Muscle of leg (tissue), 11 donors: Measurements from ENCODE around the gene HOXA7. TPM values are rescaled to one million over a fixed set of nuclear protein-coding genes. Genes with fewer than 3 reads are reported as not detected.

ENCODE experiments used
- DNase-seq: peaks from one replicate; pipeline ENCODE4 v3.0.0; 2013
- H3K27ac ChIP-seq: one replicate; pipeline ENCODE4 v1.5.1; 2013; ENCODE audit warnings: mild to moderate bottlenecking, low read length, control low read depth
- H3K27me3 ChIP-seq: one replicate; pipeline ENCODE4 v1.6.1; 2013; ENCODE audit warnings: low read length; ENCODE audit not compliant: control insufficient read depth, insufficient read depth
- H3K36me3 ChIP-seq: one replicate; pipeline ENCODE4 v1.6.1; 2013; ENCODE audit warnings: low read length; ENCODE audit not compliant: control insufficient read depth, insufficient read depth
- H3K4me1 ChIP-seq: one replicate; pipeline ENCODE4 v1.6.1; 2013; ENCODE audit warnings: low read length; ENCODE audit not compliant: control insufficient read depth, insufficient read depth
- H3K4me3 ChIP-seq: one replicate; pipeline ENCODE4 v1.5.1; 2013; ENCODE audit warnings: low read length, control low read depth
- H3K9me3 ChIP-seq: replicated peaks from 2 replicates; pipeline ENCODE4 v1.6.1; 2013; ENCODE audit warnings: low read depth, low read length; ENCODE audit not compliant: control insufficient read depth
- WGBS: methylation state at CpG from one replicate; pipeline ENCODE4 v1.1.5; 2013; ENCODE audit warnings: missing lambda C conversion rate; ENCODE audit not compliant: insufficient coverage; 5-methylcytosine and 5-hydroxymethylcytosine counted together
- polyA plus RNA-seq, 8 donors: library from polyadenylated mRNA; unstranded; fragments of 120-200 nt; gene quantifications; one replicate each; pipeline versions ENCODE4 v1.2.1 to v1.2.3, GENCODE V29; 2013; ENCODE audit warnings: inconsistent platforms in 1 of 8, low replicate concordance in 1 of 8; ENCODE audit not compliant: insufficient read length in 8 of 8, insufficient read depth in 1 of 8
- total RNA-seq: library from RNA; stranded (reverse); fragments of 120-200 nt; gene quantifications from one replicate; pipeline ENCODE4 v1.2.4, GENCODE V29; 2013

Gene HOXA7
- total and polyA plus RNA-seq, 9 donors = 3.9 to 16.3 (median 11.5) TPM

- DNase-seq = peak; percentile 52
- peak overlapping the region; percentile 98 for H3K27ac ChIP-seq
- H3K4me3 ChIP-seq = peak overlapping the region; percentile 72
- H3K27me3 ChIP-seq = peaks cover 57% of the 10 kb centered on the region
- H3K9me3 ChIP-seq = no peaks in the 10 kb centered on the region
- peaks cover 10% of the 10 kb centered on the region for H3K36me3 ChIP-seq
- H3K4me1 ChIP-seq = peaks cover 64% of the 10 kb centered on the region
- WGBS = 12% methylated on average over 16 of the region's 24 CpGs
Observed at GRCh38 chr7:27163288-27164044, 7.0 kb upstream of the HOXA7 start.

DNA sequence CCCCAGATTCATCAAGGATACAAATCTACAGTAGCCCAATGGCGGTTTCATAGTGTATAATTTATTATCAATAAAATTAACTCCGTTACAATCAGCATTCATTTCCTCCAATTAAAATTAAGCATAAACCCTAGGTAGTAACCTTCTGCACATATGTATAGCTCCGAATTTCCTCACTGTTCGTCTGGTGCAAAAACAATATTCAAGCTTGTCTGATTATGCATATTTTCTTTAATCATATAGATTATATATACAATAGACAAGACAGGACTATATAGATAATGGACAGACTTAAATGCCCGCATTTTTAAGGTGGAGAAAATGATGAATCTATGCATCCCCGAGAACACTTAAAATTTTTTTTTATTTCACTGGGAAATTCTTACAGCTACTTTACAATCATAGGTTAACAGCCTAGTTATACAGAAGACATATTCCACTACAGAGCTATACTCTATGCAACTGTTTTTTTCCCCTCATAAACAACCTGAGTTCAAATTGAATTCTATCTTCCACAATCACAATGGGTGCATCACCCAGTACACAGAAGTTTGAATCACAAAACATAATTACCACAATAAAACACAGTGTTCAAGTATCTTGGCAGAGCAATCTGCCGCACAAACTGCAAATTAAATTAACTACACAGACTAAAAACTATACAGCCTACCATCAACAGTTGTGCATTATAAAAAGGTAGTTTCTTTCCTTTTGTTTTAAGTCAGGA is 6.2 kb upstream of the HOXA7 start:
- Histone ChIP-seq H3K36me3 (peaks cover 10% of the 10 kb centered on the region), H3K4me3 (peak overlapping the region; percentile 72), H3K9me3 (no peaks in the 10 kb centered on the region), H3K27me3 (peaks cover 56% of the 10 kb centered on the region), H3K4me1 (peaks cover 61% of the 10 kb centered on the region), H3K27ac (peak overlapping the region; percentile 98)
- DNase-seq = peak; percentile 36
- no CpG with 5 or more reads among the region's 7 CpGs for WGBS

DNA sequence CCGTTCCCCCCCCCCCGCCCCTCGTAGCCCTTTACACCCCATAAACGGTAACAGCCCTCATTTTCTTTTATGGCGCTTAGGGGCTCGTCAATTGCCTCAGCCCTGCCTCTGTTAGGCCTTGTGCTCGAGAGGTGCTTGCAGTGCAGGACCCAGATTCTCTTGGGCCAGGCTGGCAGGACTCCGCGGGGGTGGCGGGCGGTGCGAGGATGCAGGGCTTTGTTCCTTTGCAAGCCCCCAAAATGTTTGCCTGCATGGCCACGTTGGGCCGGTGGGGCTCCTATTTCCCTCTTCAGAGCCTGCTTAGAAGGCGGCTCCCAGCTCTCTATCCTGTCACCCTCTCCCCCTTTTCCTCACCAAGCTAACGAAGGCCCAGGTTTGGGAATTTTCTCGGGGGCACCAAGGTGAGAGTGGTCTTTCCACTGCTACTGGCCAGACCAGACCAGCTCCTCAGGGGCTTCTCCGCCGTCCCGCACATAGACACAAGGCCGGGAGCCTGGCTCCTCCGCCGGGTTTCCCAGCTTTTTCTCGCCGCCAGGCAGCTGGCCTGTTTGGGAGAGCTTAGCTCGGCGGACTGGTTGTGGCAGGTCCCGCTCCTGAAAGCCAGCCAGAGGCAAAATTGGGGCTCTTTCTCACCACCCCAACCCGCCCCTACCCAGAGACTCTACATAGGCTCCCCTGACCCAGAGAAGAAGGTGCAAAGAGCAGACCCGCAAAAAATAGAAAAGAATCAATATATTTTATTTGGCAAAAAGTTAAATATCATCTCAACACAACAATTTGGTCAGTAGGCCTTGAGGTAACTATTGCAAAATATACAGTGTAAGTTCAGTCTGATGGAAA is 5.5 kb upstream of the HOXA7 start:
- WGBS = 21% methylated on average over 16 of the region's 30 CpGs
- Histone ChIP-seq H3K4me1 (peaks cover 61% of the 10 kb centered on the region), H3K9me3 (no peaks in the 10 kb centered on the region), H3K36me3 (peaks cover 10% of the 10 kb centered on the region), H3K4me3 (peak overlapping the region; percentile 72), H3K27ac (peak overlapping the region; percentile 97), H3K27me3 (peaks cover 60% of the 10 kb centered on the region)
- DNase-seq = peak; percentile 69

DNA sequence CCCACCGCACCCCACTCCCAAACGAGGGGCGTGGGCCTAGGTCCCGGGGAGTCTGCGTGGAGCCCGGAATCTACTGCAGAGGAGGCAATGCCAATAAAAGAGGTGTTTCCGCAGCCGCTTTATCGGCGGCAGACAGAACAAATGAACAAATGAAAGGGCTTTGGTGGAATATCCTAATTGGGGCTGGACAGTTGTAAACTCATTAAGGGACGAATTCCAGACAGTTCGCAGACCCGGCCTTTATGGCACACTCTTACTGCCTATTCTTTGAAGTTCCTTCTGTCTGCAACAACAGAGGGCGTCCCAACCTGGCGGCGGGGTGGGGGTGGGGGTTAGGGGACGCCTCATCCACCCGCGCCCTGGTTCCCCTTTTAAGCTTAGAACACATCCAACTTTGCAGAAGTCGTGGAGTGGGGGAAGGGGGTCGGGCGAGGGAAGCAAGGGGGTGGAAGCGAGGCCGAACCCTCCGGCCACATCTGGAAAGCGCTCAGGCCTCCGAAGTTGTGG is 4.8 kb upstream of the HOXA7 start:
- WGBS = 0% methylated on average over 8 of the region's 27 CpGs
- Histone ChIP-seq H3K27ac (peak overlapping the region; percentile 97), H3K36me3 (peaks cover 10% of the 10 kb centered on the region), H3K27me3 (peaks cover 58% of the 10 kb centered on the region), H3K4me3 (peak overlapping the region; percentile 72), H3K9me3 (no peaks in the 10 kb centered on the region), H3K4me1 (peaks cover 56% of the 10 kb centered on the region)
- peak; percentile 76 for DNase-seq

DNA sequence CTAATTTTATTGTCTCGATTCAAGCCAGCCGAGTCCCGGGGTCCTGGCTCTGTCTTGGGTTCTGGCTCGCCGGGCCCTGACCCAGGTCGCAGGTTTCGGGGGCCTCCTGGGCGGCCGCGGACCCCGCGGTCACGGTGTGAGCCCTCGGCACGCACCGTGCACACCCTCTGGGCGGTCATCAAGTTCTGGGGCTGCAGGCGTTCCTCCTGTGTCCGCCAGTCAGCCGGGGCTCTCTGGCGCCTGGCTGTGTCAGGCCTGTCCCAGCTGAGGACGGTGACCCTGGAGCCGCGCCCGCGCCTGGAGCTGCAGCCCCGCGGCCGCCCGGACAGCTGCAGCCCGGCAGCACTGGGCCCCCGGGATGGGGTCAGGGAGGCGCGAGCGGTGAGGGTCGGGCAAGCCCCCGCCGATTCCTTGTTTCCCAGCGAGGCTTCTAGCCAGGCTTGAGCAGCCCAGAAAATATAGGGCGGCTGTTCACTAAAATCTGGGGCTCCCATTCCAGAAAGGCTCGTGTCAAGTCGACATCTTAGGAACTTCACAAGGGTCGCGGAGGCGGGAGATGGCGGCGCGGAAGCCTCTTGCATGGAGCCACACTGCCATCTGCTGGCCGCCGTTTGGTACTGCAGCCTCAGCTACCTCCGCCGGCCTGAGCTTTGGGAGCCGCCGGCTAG is 4.2 kb upstream of the HOXA7 start:
- peaks cover 10% of the 10 kb centered on the region for H3K36me3 ChIP-seq
- peak overlapping the region; percentile 97 for H3K27ac ChIP-seq
- DNase-seq = peak; percentile 95
- 3% methylated on average over 50 of the region's 54 CpGs for WGBS
- H3K4me3 ChIP-seq = peak overlapping the region; percentile 72
- H3K4me1 ChIP-seq = peaks cover 52% of the 10 kb centered on the region
- H3K9me3 ChIP-seq = no peaks in the 10 kb centered on the region
- H3K27me3 ChIP-seq = peaks cover 55% of the 10 kb centered on the region

- Histone ChIP-seq H3K9me3 (no peaks in the 10 kb centered on the region), H3K36me3 (peaks cover 10% of the 10 kb centered on the region), H3K4me3 (peak overlapping the region; percentile 72), H3K27ac (peak overlapping the region; percentile 97), H3K27me3 (peaks cover 59% of the 10 kb centered on the region), H3K4me1 (peaks cover 57% of the 10 kb centered on the region)
- DNase-seq = peak; percentile 70
- 31% methylated on average over 14 of the region's 23 CpGs for WGBS
Observed at GRCh38 chr7:27160145-27160545, 3.7 kb upstream of the HOXA7 start.

GRCh38 chr7:27159266-27160144 is 3.0 kb upstream of the HOXA7 start:
- 79% methylated on average over 16 of the region's 27 CpGs for WGBS
- peaks cover 58% of the 10 kb centered on the region for H3K4me1 ChIP-seq
- H3K27ac ChIP-seq = peak overlapping the region; percentile 97
- no peak for DNase-seq
- H3K9me3 ChIP-seq = no peaks in the 10 kb centered on the region
- H3K36me3 ChIP-seq = peaks cover 13% of the 10 kb centered on the region
- peaks cover 61% of the 10 kb centered on the region for H3K27me3 ChIP-seq
- H3K4me3 ChIP-seq = peak overlapping the region; percentile 72

DNA sequence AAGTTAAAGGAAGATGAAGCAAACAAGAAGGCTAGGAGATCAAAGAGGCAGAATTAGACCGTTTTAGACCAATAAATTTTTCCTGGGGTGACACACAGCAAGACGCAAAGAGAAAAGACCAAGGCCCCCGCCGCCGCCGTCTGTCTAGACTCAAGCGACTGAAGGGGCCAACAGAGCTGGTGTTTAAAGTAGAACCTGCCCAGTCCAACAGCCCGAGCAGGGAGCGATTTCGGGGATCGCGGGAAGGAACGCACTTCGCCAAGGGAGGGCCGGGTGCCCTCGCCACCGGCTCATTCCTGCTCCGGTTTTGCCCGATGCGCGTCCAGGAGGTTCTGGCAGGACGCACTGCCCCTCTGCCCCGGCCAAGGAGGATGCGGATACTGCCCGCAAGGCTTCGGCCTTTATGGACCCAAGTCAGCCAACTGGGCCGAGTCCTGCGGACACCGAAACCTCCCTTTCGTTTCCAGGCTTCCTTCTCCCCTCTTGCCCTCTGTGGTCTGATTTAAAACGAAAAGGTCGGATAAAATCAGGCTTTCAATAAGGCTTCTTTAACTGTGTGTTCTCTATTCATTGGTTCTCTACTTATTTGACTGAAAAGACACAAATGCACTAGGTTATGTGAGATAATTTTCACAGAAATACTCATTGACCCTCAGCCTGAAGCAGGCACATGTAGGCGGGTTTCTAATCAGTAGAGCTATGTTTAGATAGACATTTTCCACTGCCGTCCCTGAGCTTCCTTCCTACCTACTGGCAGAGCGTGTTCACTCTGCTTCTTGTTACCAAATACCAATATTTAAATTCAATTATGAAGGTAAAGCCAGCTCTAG is 2.2 kb upstream of the HOXA7 start:
- Histone ChIP-seq H3K36me3 (peaks cover 20% of the 10 kb centered on the region), H3K4me1 (peaks cover 61% of the 10 kb centered on the region), H3K9me3 (no peaks in the 10 kb centered on the region), H3K4me3 (peak overlapping the region; percentile 19), H3K27me3 (peaks cover 64% of the 10 kb centered on the region), H3K27ac (peak overlapping the region; percentile 97)
- no peak for DNase-seq
- WGBS = 83% methylated on average over 25 of the region's 35 CpGs
